22Rv1 (cell line): Measurements from ENCODE around the gene LRP2BP.

ENCODE experiments used
- ZFX ChIP-seq: fragments of 450-650 bp; IDR thresholded peaks from 2 replicates; pipeline ENCODE4 v1.6.1; 2017; ENCODE audit warnings: antibody characterized with exemption, borderline replicate concordance
- TF ChIP-seq, protein P1 (sequence below): fragments of 450-650 bp; IDR thresholded peaks from 2 replicates; pipeline ENCODE4 v1.5.1; 2017; ENCODE audit warnings: mild to moderate bottlenecking

DNA sequence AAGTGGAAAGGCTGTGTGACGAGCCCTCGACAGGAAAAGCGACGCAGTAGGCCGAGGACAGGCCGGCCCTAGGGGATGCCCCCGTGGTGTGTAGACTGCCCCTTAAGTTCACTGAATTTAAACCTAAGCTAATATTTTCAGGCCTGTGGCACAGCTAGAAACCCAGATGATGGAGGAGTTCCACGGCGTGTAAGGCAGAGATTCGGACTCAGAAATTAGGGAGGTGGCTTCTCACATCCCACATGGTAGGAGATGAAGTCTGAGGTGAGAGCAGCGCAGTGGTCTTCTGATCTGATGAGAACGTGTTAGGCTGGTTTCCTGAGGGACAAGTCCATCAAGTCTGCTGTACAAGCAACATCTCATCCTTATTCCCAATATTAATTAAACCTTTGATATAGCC lies 7.8 kb downstream of the LRP2BP start:
- TF ChIP-seq, protein P1, sequence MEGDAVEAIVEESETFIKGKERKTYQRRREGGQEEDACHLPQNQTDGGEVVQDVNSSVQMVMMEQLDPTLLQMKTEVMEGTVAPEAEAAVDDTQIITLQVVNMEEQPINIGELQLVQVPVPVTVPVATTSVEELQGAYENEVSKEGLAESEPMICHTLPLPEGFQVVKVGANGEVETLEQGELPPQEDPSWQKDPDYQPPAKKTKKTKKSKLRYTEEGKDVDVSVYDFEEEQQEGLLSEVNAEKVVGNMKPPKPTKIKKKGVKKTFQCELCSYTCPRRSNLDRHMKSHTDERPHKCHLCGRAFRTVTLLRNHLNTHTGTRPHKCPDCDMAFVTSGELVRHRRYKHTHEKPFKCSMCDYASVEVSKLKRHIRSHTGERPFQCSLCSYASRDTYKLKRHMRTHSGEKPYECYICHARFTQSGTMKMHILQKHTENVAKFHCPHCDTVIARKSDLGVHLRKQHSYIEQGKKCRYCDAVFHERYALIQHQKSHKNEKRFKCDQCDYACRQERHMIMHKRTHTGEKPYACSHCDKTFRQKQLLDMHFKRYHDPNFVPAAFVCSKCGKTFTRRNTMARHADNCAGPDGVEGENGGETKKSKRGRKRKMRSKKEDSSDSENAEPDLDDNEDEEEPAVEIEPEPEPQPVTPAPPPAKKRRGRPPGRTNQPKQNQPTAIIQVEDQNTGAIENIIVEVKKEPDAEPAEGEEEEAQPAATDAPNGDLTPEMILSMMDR = no peak
- TF ChIP-seq ZFX = no peak
